BLaER1 treated with 17β-estradiol and CSF1 and Interleukin-3, amounts not matched to agents 10 nM and 100 nM (cell line): Measurements from ENCODE around the gene FAM20B.
A peak's percentile ranks its signal among the peaks of the same experiment; 100 is the strongest.

Source experiments
- H3K27ac ChIP-seq, 11 experiments: shearing (Covaris generic); formaldehyde crosslinking; 2 replicates each; pipeline ENCODE4 v1.8.1; 2022
- H3K27me3 ChIP-seq, 11 experiments: shearing (Covaris generic); formaldehyde crosslinking; 2 replicates each; pipeline ENCODE4 v1.8.1; 2022
- H3K36me3 ChIP-seq, 11 experiments: shearing (Covaris generic); formaldehyde crosslinking; 2 replicates each; pipeline ENCODE4 v1.8.1; 2022
- H3K4me1 ChIP-seq, 10 experiments: shearing (Covaris generic); formaldehyde crosslinking; 2 replicates each; pipeline ENCODE4 v1.8.1; 2022
- H3K4me2 ChIP-seq, 11 experiments: shearing (Covaris generic); formaldehyde crosslinking; 2 replicates each; pipeline ENCODE4 v1.8.1; 2022
- H3K4me3 ChIP-seq, 10 experiments: shearing (Covaris generic); formaldehyde crosslinking; 2 replicates each; pipeline ENCODE4 v1.8.1; 2022
- H3K9ac ChIP-seq, 11 experiments: shearing (Covaris generic); formaldehyde crosslinking; 2 replicates each; pipeline ENCODE4 v1.8.1; 2022
- H3K9me3 ChIP-seq, 11 experiments: shearing (Covaris generic); formaldehyde crosslinking; replicated peaks in 1 of 11; 2 replicates each; pipeline ENCODE4 v1.8.1; 2022
- H4K20me1 ChIP-seq, 11 experiments: shearing (Covaris generic); formaldehyde crosslinking; 2 replicates each; pipeline ENCODE4 v1.8.1; 2022
- Cebpa-rat ChIP-seq, 11 experiments: shearing (Covaris generic); IDR thresholded peaks; 2 replicates each; pipeline ENCODE4 v1.8.1; 2022

FAM20B gene

DNA sequence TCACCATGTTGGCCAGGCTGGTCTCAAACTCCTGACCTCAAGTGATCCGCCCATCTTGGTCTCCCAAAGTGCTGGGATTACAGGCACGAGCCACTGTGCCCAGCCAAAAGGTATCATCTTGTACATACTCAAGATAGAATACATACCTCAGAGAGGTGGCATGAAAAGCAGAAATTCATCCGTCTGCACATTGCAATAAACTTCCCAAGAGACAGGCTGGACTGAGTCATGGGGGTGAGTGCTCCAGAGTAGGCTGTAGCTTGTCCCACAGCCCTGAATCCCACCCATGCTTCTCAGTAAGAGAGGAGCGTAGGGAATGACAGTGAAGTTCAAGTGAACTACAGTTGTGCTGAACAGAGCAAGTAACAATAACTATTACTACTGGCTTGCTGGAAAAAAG, 75.9 kb downstream of the FAM20B start:
- Histone ChIP-seq H3K27ac (no peak overlapping the region), H3K36me3 (peaks cover 27 to 86% (median 41%) of the 10 kb centered on the region in 11 experiments), H3K4me3 (no peak overlapping the region), H3K27me3 (no peaks in the 10 kb centered on the region), H3K4me1 (peaks cover 0 to 9% (median 0%) of the 10 kb centered on the region in 10 experiments; a peak in 6 of 20 replicates), H3K4me2 (no peak overlapping the region), H4K20me1 (no peaks in the 10 kb centered on the region; a peak in 1 of 22 replicates), H3K9me3 (no peaks in the 10 kb centered on the region), H3K9ac (no peak overlapping the region)
- no peak for TF ChIP-seq Cebpa-rat (IDR thresholded peaks at IDR 0.05)

DNA sequence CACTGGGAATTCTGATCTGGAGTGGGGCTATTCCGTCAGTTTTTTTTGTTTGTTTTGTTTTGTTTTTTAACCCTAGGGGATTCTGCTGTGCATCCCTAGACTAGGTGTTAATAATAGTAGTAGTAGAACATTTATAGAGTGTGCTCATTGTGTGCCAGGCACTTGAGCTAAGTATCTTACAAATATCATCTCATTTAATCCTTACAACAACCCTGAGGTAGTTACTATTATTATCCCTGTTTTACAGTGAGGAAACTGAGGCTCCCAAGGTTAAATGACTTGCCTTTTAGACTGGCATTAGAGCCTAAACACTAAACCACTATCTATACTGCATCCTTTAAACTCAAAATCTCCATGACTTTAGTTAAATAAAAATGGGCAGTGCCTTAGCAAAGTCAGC, 78.3 kb downstream of the FAM20B start:
- no peak overlapping the region for H3K4me3 ChIP-seq
- H3K36me3 ChIP-seq: peaks cover 31 to 88% (median 41%) of the 10 kb centered on the region in 11 experiments
- no peak overlapping the region for H3K9ac ChIP-seq

DNA sequence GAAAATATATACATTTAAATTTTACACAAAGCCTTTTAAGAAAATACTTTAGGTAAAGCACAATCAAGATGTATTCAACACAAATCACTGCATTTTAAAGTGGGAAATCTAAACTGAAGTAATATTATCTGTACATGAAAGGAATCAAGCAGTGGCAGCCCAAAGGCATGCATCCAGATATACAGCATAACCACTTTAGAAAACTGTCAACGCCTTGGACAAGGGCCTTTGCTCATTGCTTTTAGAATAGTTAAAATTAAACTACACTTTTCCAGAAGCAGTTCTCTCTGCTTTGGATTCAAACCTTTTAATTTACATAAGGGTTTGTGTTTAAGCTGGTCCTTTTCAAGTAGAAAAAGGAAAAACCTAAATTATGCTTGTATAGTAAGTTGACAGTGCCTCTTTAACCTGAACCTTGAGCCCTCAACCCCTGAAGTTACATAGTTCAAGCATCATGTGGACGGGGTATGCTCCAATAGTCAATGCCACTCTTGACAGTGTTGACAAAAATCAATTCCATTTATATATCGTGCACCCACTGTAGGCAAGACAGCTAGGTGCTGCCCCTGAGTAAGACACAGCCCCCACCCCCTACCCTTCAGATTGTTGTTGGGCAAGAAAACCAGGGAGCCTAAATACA, 79.0 kb downstream of the FAM20B start:
- H3K27me3 ChIP-seq: no peaks in the 10 kb centered on the region
- H3K9me3 ChIP-seq: no peaks in the 10 kb centered on the region
- H3K4me3 ChIP-seq: no peak overlapping the region
- H3K9ac ChIP-seq: no peak overlapping the region
- H3K4me2 ChIP-seq: no peak overlapping the region
- TF ChIP-seq Cebpa-rat (IDR thresholded peaks at IDR 0.05): no peak
- H3K27ac ChIP-seq: no peak overlapping the region
- H4K20me1 ChIP-seq: no peaks in the 10 kb centered on the region; a peak in 2 of 22 replicates
- H3K36me3 ChIP-seq: peaks cover 39 to 88% (median 47%) of the 10 kb centered on the region in 11 experiments
- peaks cover 0 to 22% (median 5%) of the 10 kb centered on the region in 10 experiments; a peak in 9 of 20 replicates for H3K4me1 ChIP-seq

More for the DNA sequence above, 78.3 kb downstream of the FAM20B start:
- Histone ChIP-seq H3K27ac (no peak overlapping the region), H3K27me3 (no peaks in the 10 kb centered on the region), H3K9me3 (no peaks in the 10 kb centered on the region), H3K4me2 (no peak overlapping the region), H4K20me1 (no peaks in the 10 kb centered on the region; a peak in 2 of 22 replicates), H3K4me1 (peaks cover 0 to 20% (median 5%) of the 10 kb centered on the region in 10 experiments; a peak in 9 of 20 replicates)
- TF ChIP-seq Cebpa-rat (IDR thresholded peaks at IDR 0.05): no peak

DNA sequence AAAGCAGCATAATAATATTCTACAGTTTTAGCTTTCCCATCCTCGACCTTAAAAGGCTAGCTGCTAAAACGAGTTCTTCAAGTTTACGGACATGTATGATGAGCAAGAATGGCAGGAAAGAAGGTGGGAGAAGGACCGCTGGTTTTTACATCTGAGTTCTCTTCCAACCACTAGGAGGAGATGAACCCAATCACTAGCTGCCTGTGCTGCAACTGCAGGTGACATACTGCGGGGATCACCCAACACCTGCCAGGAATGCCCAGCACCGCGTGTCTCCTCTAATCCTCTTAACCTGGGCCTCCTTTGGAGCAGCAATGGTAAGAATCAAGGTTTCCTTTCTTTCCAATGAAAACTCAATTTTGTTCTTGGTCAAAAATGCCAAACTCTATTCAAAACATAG, 79.7 kb downstream of the FAM20B start:
- no peaks in the 10 kb centered on the region for H3K27me3 ChIP-seq
- H3K9me3 ChIP-seq: no peaks in the 10 kb centered on the region
- no peak overlapping the region for H3K4me3 ChIP-seq
- TF ChIP-seq Cebpa-rat (IDR thresholded peaks at IDR 0.05): no peak
- peaks cover 0 to 22% (median 5%) of the 10 kb centered on the region in 10 experiments; a peak in 9 of 20 replicates for H3K4me1 ChIP-seq
- no peak overlapping the region for H3K27ac ChIP-seq
- peaks cover 45 to 88% (median 52%) of the 10 kb centered on the region in 11 experiments for H3K36me3 ChIP-seq
- H3K9ac ChIP-seq: no peak overlapping the region
- no peak overlapping the region for H3K4me2 ChIP-seq
- H4K20me1 ChIP-seq: no peaks in the 10 kb centered on the region; a peak in 1 of 22 replicates

DNA sequence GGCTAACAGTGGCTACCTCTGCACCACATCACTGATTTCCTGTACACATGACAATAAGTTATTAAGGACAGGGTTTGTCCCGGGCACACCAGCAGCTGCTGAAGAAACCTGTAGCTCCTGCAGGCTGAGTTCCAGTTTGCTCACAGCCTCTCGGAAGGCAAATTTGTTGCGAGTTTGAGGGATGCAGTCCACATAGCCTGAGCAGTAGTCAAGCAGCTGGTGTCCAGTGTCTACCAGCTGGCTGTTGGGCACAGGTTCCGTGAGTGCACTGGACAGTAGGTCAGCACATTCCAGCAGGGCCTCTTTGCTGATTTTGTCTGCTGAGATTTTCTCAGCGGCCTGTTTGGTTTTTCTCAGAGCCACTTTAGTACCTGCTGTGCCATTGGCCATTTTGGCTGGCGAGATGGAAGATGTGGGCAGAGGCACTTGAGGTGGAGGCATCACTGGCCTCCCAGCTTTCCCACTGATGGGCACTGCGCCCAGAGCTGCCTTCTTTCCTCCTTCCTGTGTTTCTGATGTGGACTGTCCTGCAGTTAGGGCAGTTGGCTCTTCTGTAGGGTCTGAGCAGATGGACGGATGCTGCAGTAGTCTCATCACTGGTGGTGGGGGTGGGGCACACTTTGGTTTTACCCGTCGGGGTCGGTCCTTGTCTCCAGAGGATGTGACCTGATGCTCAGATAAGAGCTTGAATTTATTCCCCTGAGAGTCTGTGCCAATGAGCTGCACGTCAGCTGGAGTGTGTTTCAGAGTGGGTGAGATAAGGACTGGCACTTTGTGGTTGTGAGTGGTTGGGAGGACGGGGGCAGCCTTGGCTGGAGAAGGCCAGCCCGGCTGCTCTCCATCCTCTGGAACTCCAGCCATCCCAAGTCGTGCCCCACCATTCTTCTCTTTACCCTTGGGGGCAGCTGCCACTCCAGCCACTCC, 82.3 kb downstream of the FAM20B start:
- H3K27ac ChIP-seq: no peak overlapping the region
- H3K27me3 ChIP-seq: no peaks in the 10 kb centered on the region
- TF ChIP-seq Cebpa-rat (IDR thresholded peaks at IDR 0.05): no peak
- H3K4me1 ChIP-seq: peaks cover 0 to 16% (median 5%) of the 10 kb centered on the region in 10 experiments; a peak in 9 of 20 replicates
- no peaks in the 10 kb centered on the region for H3K9me3 ChIP-seq
- H3K36me3 ChIP-seq: peaks cover 65 to 89% (median 71%) of the 10 kb centered on the region in 11 experiments
- H3K4me2 ChIP-seq: peak overlapping the region in 4 of 11 experiments; percentile 28 to 56 (median 51); a peak in 8 of 22 replicates
- H3K4me3 ChIP-seq: no peak overlapping the region
- no peaks in the 10 kb centered on the region; a peak in 1 of 22 replicates for H4K20me1 ChIP-seq
- no peak overlapping the region for H3K9ac ChIP-seq

DNA sequence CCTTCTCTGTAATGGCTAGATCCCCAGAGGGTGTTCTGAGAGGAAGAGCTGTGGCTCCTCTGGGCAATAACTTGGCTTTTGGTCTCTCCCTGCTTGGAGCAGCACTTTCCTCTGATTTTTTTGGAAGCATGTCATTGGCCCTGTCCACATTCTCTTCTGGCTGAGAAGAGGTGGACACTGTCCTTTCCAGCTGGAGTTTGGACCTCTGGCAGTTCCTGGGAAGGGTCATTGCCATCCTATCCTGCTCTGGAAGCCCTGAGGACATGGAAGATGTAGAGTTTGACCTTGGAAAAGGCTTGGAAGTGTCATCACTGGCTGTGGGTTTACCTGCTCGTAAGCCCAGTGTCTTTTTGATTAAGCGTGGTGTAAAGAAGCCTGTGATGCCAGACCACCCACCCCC, 83.0 kb downstream of the FAM20B start:
- Histone ChIP-seq H3K36me3 (peaks cover 70 to 92% (median 73%) of the 10 kb centered on the region in 11 experiments), H4K20me1 (no peaks in the 10 kb centered on the region; a peak in 1 of 22 replicates)

DNA sequence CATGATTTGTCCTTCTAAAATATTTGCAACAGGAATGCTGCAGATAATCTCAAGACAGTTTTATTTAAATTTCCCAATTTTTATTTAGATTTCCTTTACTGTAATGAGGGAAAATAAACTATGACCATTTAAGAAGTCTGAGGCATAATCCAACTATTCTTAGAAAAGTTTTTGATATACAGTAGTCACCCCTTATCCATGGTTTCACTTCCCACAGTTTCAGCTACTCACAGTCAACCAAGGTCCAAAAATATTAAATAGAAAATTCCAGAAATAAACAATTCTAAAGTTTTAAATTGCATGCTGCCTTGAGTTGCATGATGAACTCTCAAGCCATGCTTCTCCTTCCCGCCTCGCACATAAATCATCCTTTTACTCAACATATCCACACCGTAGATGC, 89.5 kb downstream of the FAM20B start:
- Histone ChIP-seq H3K27me3 (no peaks in the 10 kb centered on the region), H3K9me3 (no peaks in the 10 kb centered on the region), H3K27ac (no peak overlapping the region), H3K9ac (no peak overlapping the region), H3K4me3 (no peak overlapping the region), H4K20me1 (no peaks in the 10 kb centered on the region), H3K36me3 (peaks cover 80 to 100% (median 94%) of the 10 kb centered on the region in 11 experiments), H3K4me2 (no peak overlapping the region), H3K4me1 (peaks cover 0 to 6% (median 0%) of the 10 kb centered on the region in 10 experiments; a peak in 2 of 20 replicates)
- no peak for TF ChIP-seq Cebpa-rat (IDR thresholded peaks at IDR 0.05)

More for the DNA sequence above, 83.0 kb downstream of the FAM20B start:
- Histone ChIP-seq H3K4me2 (peak overlapping the region in 4 of 11 experiments; percentile 28 to 56 (median 51); a peak in 8 of 22 replicates), H3K27ac (no peak overlapping the region), H3K9me3 (no peaks in the 10 kb centered on the region), H3K4me3 (no peak overlapping the region), H3K9ac (no peak overlapping the region), H3K4me1 (peaks cover 0 to 16% (median 5%) of the 10 kb centered on the region in 10 experiments; a peak in 9 of 20 replicates), H3K27me3 (no peaks in the 10 kb centered on the region)
- TF ChIP-seq Cebpa-rat (IDR thresholded peaks at IDR 0.05): no peak

DNA sequence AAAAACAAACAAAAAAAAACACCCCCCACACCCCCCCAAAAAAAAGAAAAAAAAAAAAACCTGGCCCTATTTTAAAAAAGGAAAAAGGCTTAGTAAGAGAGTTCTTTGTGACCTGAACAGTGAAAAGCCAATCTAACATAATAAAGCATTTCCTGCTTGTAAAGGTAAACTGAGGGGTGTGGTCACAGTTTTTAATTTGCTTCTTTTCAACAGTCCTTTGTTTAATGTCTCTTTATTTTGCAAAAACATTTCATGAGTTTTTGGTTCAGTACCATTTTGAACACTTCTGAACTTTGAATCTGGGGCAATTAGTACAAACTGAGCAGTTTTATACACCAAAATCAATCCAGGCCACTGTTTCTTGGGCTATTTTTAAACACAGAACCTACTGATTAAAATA, 93.8 kb downstream of the FAM20B start:
- peaks cover 64 to 94% (median 79%) of the 10 kb centered on the region in 11 experiments for H3K36me3 ChIP-seq
- no peaks in the 10 kb centered on the region for H3K27me3 ChIP-seq
- no peak overlapping the region for H3K4me2 ChIP-seq
- no peak overlapping the region for H3K4me3 ChIP-seq
- H3K4me1 ChIP-seq: peaks cover 0 to 13% (median 0%) of the 10 kb centered on the region in 10 experiments; a peak in 4 of 20 replicates
- no peaks in the 10 kb centered on the region for H3K9me3 ChIP-seq
- H3K27ac ChIP-seq: no peak overlapping the region
- peaks cover 0 to 5% (median 0%) of the 10 kb centered on the region in 11 experiments; a peak in 1 of 22 replicates for H4K20me1 ChIP-seq
- no peak overlapping the region for H3K9ac ChIP-seq
- no peak for TF ChIP-seq Cebpa-rat (IDR thresholded peaks at IDR 0.05)

DNA sequence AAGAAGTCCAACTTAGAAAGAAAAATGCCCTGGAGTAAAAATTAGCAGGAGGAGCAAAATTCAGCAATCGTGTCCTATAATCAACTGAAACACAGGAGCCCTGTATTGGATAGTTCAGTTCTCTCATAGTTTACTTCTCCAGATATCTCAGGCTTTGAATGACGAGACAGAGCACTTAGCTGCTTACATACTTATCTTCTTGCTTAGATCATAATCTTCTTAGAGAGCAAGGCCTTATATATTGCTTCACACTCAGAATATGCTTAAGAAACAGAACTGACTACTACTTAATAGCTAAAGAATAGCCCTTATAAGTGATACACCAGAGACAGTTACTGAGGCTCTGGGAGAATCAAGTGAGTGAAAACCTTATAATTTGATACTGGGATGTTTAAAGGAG, 95.0 kb downstream of the FAM20B start:
- Histone ChIP-seq H3K27ac (no peak overlapping the region), H4K20me1 (peaks cover 0 to 5% (median 0%) of the 10 kb centered on the region in 11 experiments; a peak in 1 of 22 replicates), H3K4me3 (no peak overlapping the region), H3K9ac (no peak overlapping the region), H3K4me1 (peaks cover 0 to 19% (median 0%) of the 10 kb centered on the region in 10 experiments; a peak in 4 of 20 replicates), H3K27me3 (no peaks in the 10 kb centered on the region), H3K9me3 (no peaks in the 10 kb centered on the region), H3K4me2 (no peak overlapping the region), H3K36me3 (peaks cover 60 to 94% (median 71%) of the 10 kb centered on the region in 11 experiments)
- TF ChIP-seq Cebpa-rat (IDR thresholded peaks at IDR 0.05): no peak
